ENCODE results near the gene FBXW12. TPM values are rescaled to one million over a fixed set of nuclear protein-coding genes. Genes with fewer than 3 reads are reported as not detected.

FBXW12 gene
- total RNA-seq, 4 donors from 2014 or later = not detected

GRCh38 chr3:48361928-48362327 is 10.1 kb upstream of the FBXW12 start:
- DNase-seq = no peak
- ATAC-seq = no peak
- H3K27me3 ChIP-seq = peaks cover 0 to 2% (median 0%) of the 10 kb centered on the region in 3 donors
- no peaks in the 10 kb centered on the region for H3K36me3 ChIP-seq
- in situ Hi-C loops (cut with MboI; ENCODE audit: low sequenced_read_pairs in 4 of 4) = loop anchor here in 1 of 4 donors (25.0 kb wide), 1 partner anchor 1650 kb away; no protein-coding TSS in a partner anchor
- peak overlapping the region in 1 of 4 donors; percentile 16 for H3K4me3 ChIP-seq
- TF ChIP-seq CTCF (IDR thresholded peaks at IDR 0.05 in 4 of 5, conservative IDR thresholded peaks at IDR 0.05 in 1 of 5) (no peak), POLR2A (IDR thresholded peaks at IDR 0.05) (no peak)
- intact Hi-C loops (cut with DNase I; ENCODE audit: low total_unique reads) = no loop called here
- H3K4me1 ChIP-seq = no peaks in the 10 kb centered on the region
- H3K27ac ChIP-seq = no peak overlapping the region
- no peaks in the 10 kb centered on the region for H3K9me3 ChIP-seq

- Histone ChIP-seq H3K9me3 (no peaks in the 10 kb centered on the region), H3K4me1 (no peaks in the 10 kb centered on the region), H3K27me3 (no peaks in the 10 kb centered on the region), H3K36me3 (no peaks in the 10 kb centered on the region), H3K4me3 (no peak overlapping the region), H3K27ac (no peak overlapping the region)
- no peak for TF ChIP-seq CTCF (IDR thresholded peaks at IDR 0.05 in 4 of 5, conservative IDR thresholded peaks at IDR 0.05 in 1 of 5)
- TF ChIP-seq POLR2A (IDR thresholded peaks at IDR 0.05) = no peak
- in situ Hi-C loops (cut with MboI; ENCODE audit: low sequenced_read_pairs in 4 of 4) = loop anchor here in 1 of 4 donors (25.0 kb wide), 1 partner anchor 1647 kb away; no protein-coding TSS in a partner anchor
- no peak for DNase-seq
- ATAC-seq = no peak
- intact Hi-C loops (cut with DNase I; ENCODE audit: low total_unique reads) = no loop called here
Observed at GRCh38 chr3:48364840-48365239, 7.2 kb upstream of the FBXW12 start.

GRCh38 chr3:48367201-48367600 is 4.8 kb upstream of the FBXW12 start:
- in situ Hi-C loops (cut with MboI; ENCODE audit: low sequenced_read_pairs in 4 of 4) = loop anchor here in 1 of 4 donors (25.0 kb wide), 1 partner anchor 1645 kb away; no protein-coding TSS in a partner anchor
- intact Hi-C loops (cut with DNase I; ENCODE audit: low total_unique reads) = no loop called here
- no peak overlapping the region for H3K4me3 ChIP-seq
- no peaks in the 10 kb centered on the region for H3K9me3 ChIP-seq
- TF ChIP-seq CTCF (IDR thresholded peaks at IDR 0.05 in 4 of 5, conservative IDR thresholded peaks at IDR 0.05 in 1 of 5) (no peak), POLR2A (IDR thresholded peaks at IDR 0.05) (no peak)
- DNase-seq (no peak), ATAC-seq (no peak)
- no peak overlapping the region for H3K27ac ChIP-seq
- H3K36me3 ChIP-seq = no peaks in the 10 kb centered on the region
- no peaks in the 10 kb centered on the region for H3K27me3 ChIP-seq
- no peaks in the 10 kb centered on the region for H3K4me1 ChIP-seq

GRCh38 chr3:48369693-48370332 is 2.2 kb upstream of the FBXW12 start:
- Histone ChIP-seq H3K9me3 (no peaks in the 10 kb centered on the region), H3K27me3 (no peaks in the 10 kb centered on the region), H3K4me3 (no peak overlapping the region), H3K36me3 (no peaks in the 10 kb centered on the region), H3K4me1 (no peaks in the 10 kb centered on the region), H3K27ac (no peak overlapping the region)
- no peak for ATAC-seq
- no peak for DNase-seq
- intact Hi-C loops (cut with DNase I; ENCODE audit: low total_unique reads) (no loop called here), in situ Hi-C loops (cut with MboI; ENCODE audit: low sequenced_read_pairs in 4 of 4) (loop anchor here in 1 of 4 donors (25.0 kb wide), 1 partner anchor 1642 kb away; no protein-coding TSS in a partner anchor)
- TF ChIP-seq CTCF (IDR thresholded peaks at IDR 0.05 in 4 of 5, conservative IDR thresholded peaks at IDR 0.05 in 1 of 5) = no peak
- TF ChIP-seq POLR2A (IDR thresholded peaks at IDR 0.05) = no peak
